Trophoblast cell (in vitro differentiated cells and primary cell): Measurements from ENCODE around the gene XAB2. TPM values are rescaled to one million over a fixed set of nuclear protein-coding genes. Genes with fewer than 3 reads are reported as not detected.

Experiments used
- DNase-seq, 2 donors: peaks; one replicate each; pipeline ENCODE4 v3.0.0-alpha.2; 2016
- H2AFZ ChIP-seq: 2 replicates; pipeline ENCODE4 v1.6.1; 2013; ENCODE audit warnings: low read length, moderate library complexity, mild to moderate bottlenecking; ENCODE audit not compliant: insufficient read depth, poor library complexity
- H2AK5ac ChIP-seq: 2 replicates; pipeline ENCODE4 v1.6.1; 2013; ENCODE audit warnings: mild to moderate bottlenecking, low read length
- H2BK120ac ChIP-seq: 2 replicates; pipeline ENCODE4 v1.6.1; 2013; ENCODE audit warnings: low read length, mild to moderate bottlenecking, moderate library complexity; ENCODE audit not compliant: insufficient read depth, poor library complexity
- H2BK12ac ChIP-seq: 2 replicates; pipeline ENCODE4 v1.6.1; 2013; ENCODE audit warnings: mild to moderate bottlenecking, low read length, moderate library complexity
- H2BK5ac ChIP-seq: 2 replicates; pipeline ENCODE4 v1.6.1; 2013; ENCODE audit warnings: low read length, low read depth, moderate library complexity, mild to moderate bottlenecking; ENCODE audit not compliant: poor library complexity
- H3K14ac ChIP-seq: 2 replicates; pipeline ENCODE4 v1.6.1; 2013; ENCODE audit warnings: mild to moderate bottlenecking, low read length
- H3K18ac ChIP-seq: 2 replicates; pipeline ENCODE4 v1.6.1; 2013; ENCODE audit warnings: mild to moderate bottlenecking, low read length
- H3K23ac ChIP-seq: 2 replicates; pipeline ENCODE4 v1.6.1; 2013; ENCODE audit warnings: low read length
- H3K27ac ChIP-seq: 2 replicates; pipeline ENCODE4 v1.5.1; 2013; ENCODE audit warnings: low read depth, mild to moderate bottlenecking, inconsistent platforms, low read length, moderate library complexity
- H3K27me3 ChIP-seq: 2 replicates; pipeline ENCODE4 v1.6.1; 2013; ENCODE audit warnings: inconsistent platforms, mild to moderate bottlenecking, low read length, moderate library complexity; ENCODE audit not compliant: insufficient read depth
- H3K36me3 ChIP-seq, 2 experiments: 1 replicate in 1 of 2; 2 replicates in 1 of 2; pipeline ENCODE4 v1.6.1; 2013; ENCODE audit warnings: low read length in 2 of 2, mild to moderate bottlenecking in 2 of 2, moderate library complexity in 1 of 2; ENCODE audit not compliant: insufficient read depth in 2 of 2, control insufficient read depth in 1 of 2
- H3K4ac ChIP-seq: 2 replicates; pipeline ENCODE4 v1.6.1; 2013; ENCODE audit warnings: low read depth, mild to moderate bottlenecking, low read length, moderate library complexity
- H3K4me1 ChIP-seq, 2 experiments: 1 replicate in 1 of 2; 2 replicates in 1 of 2; pipeline ENCODE4 v1.6.1; 2013; ENCODE audit warnings: low read length in 2 of 2, mild to moderate bottlenecking in 2 of 2, moderate library complexity in 1 of 2; ENCODE audit not compliant: insufficient read depth in 2 of 2, control insufficient read depth in 1 of 2
- H3K4me2 ChIP-seq: 2 replicates; pipeline ENCODE4 v1.6.1; 2013; ENCODE audit warnings: inconsistent platforms, mild to moderate bottlenecking, low read length, moderate library complexity
- H3K4me3 ChIP-seq: 2 replicates; pipeline ENCODE4 v1.5.1; 2013; ENCODE audit warnings: mild to moderate bottlenecking, low read depth, low read length, inconsistent platforms
- H3K79me1 ChIP-seq: one replicate; pipeline ENCODE4 v1.6.1; 2013; ENCODE audit warnings: low read length
- H3K79me2 ChIP-seq: 2 replicates; pipeline ENCODE4 v1.6.1; 2013; ENCODE audit warnings: low read length, mild to moderate bottlenecking; ENCODE audit not compliant: control insufficient read depth, insufficient read depth, poor library complexity
- H3K9ac ChIP-seq: 2 replicates; pipeline ENCODE4 v1.6.1; 2013; ENCODE audit warnings: mild to moderate bottlenecking, low read length
- H3K9me3 ChIP-seq: 2 replicates; pipeline ENCODE4 v1.6.1; 2013; ENCODE audit warnings: low read depth, mild to moderate bottlenecking, control low read depth, inconsistent platforms, low read length; ENCODE audit not compliant: insufficient read depth
- H4K12ac ChIP-seq: 2 replicates; pipeline ENCODE4 v1.6.1; 2013; ENCODE audit warnings: low read depth, mild to moderate bottlenecking, low read length, moderate library complexity
- H4K8ac ChIP-seq: 2 replicates; pipeline ENCODE4 v1.6.1; 2013; ENCODE audit warnings: low read depth, mild to moderate bottlenecking, low read length, moderate library complexity
- H4K91ac ChIP-seq: one replicate; pipeline ENCODE4 v1.6.1; 2013; ENCODE audit warnings: low read depth, mild to moderate bottlenecking, low read length, moderate library complexity
- WGBS: extraction: QIAGEN DNeasy Blood & Tissue Kit; methylation state at CpG from one replicate; pipeline ENCODE4 v1.1.7; 2013; ENCODE audit warnings: missing lambda C conversion rate; ENCODE audit not compliant: insufficient read length, insufficient coverage; ENCODE audit errors: extremely low coverage; 5-methylcytosine and 5-hydroxymethylcytosine counted together
- polyA plus RNA-seq: library from polyadenylated mRNA; stranded (reverse); fragments of 200-250 nt; gene quantifications from 2 replicates; pipeline ENCODE4 v1.2.3, GENCODE V29; 2013

XAB2 gene
- 27.0 and 27.2 TPM in 2 replicates for polyA plus RNA-seq

GRCh38 chr19:7629347-7630054, at the start of gene XAB2, which contains the start of gene PET100:
Gene XAB2, minus strand, starts transcription at chr19:7629545. Its CDS starts 18 bp downstream, at chr19:7629527.
Gene PET100, plus strand, starts transcription at chr19:7629793. Its CDS starts 41 bp downstream, at chr19:7629834.
- Histone ChIP-seq H2BK12ac (no peak within 1 kb of the TSS), H3K79me1 (peaks cover 2% of the 10 kb centered on the region), H4K12ac (peak within 1 kb of the TSS; percentile 67), H4K91ac (peak within 1 kb of the TSS; percentile 79), H2AFZ (peak within 1 kb of the TSS; percentile 55), H3K9me3 (peaks cover 4% of the 10 kb centered on the region), H3K79me2 (peaks cover 21% of the 10 kb centered on the region), H3K23ac (no peak within 1 kb of the TSS), H3K4me2 (peak within 1 kb of the TSS; percentile 97), H4K8ac (peak within 1 kb of the TSS; percentile 84), H3K14ac (peak within 1 kb of the TSS; percentile 59), H3K27me3 (no peaks in the 10 kb centered on the region), H2BK120ac (peak within 1 kb of the TSS; percentile 39), H3K4ac (peak within 1 kb of the TSS; percentile 93), H3K9ac (peak within 1 kb of the TSS; percentile 95), H3K4me1 (peaks cover 11% of the 10 kb centered on the region in 2 experiments), H3K4me3 (peak within 1 kb of the TSS; percentile 93), H3K18ac (peak within 1 kb of the TSS; percentile 56), H2AK5ac (peak within 1 kb of the TSS; percentile 32), H3K36me3 (peaks cover 35 to 40% of the 10 kb centered on the region in 2 experiments), H3K27ac (no peak within 1 kb of the TSS), H2BK5ac (peak within 1 kb of the TSS; percentile 15)
- WGBS = no CpG with 5 or more reads among the region's 40 CpGs
- peak; percentile 98 to 99 for DNase-seq

- Histone ChIP-seq H2BK12ac (no peak overlapping the region), H3K4me1 (peaks cover 2 to 11% of the 10 kb centered on the region in 2 experiments), H3K79me1 (peaks cover 4% of the 10 kb centered on the region), H4K91ac (no peak overlapping the region), H3K36me3 (peaks cover 8% of the 10 kb centered on the region in 2 experiments), H2BK120ac (no peak overlapping the region), H3K4me3 (no peak overlapping the region), H2BK5ac (no peak overlapping the region), H3K9ac (no peak overlapping the region), H4K12ac (no peak overlapping the region), H3K9me3 (peaks cover 8% of the 10 kb centered on the region), H2AFZ (no peak overlapping the region), H3K18ac (no peak overlapping the region), H3K79me2 (peaks cover 4% of the 10 kb centered on the region), H3K23ac (no peak overlapping the region), H3K4ac (no peak overlapping the region), H3K27me3 (no peaks in the 10 kb centered on the region), H3K27ac (no peak overlapping the region), H4K8ac (no peak overlapping the region), H3K4me2 (no peak overlapping the region), H2AK5ac (no peak overlapping the region), H3K14ac (no peak overlapping the region)
- no peak for DNase-seq
- WGBS = no CpG with 5 or more reads among the region's 12 CpGs
Observed at GRCh38 chr19:7677669-7678311, 48.4 kb upstream of the XAB2 start.

- H3K18ac ChIP-seq = no peak within 1 kb of the TSS
- peaks cover 5% of the 10 kb centered on the region for H3K9me3 ChIP-seq
- H3K4me1 ChIP-seq = peaks cover 2 to 9% of the 10 kb centered on the region in 2 experiments
- H3K27me3 ChIP-seq = no peaks in the 10 kb centered on the region
- no peak within 1 kb of the TSS for H3K4me2 ChIP-seq
- H2BK5ac ChIP-seq = no peak within 1 kb of the TSS
- no peak within 1 kb of the TSS for H3K4ac ChIP-seq
- no CpG with 5 or more reads among the region's 10 CpGs for WGBS
- no peak within 1 kb of the TSS for H4K12ac ChIP-seq
- no peak within 1 kb of the TSS for H4K8ac ChIP-seq
- no peak within 1 kb of the TSS for H4K91ac ChIP-seq
- no peak within 1 kb of the TSS for H3K14ac ChIP-seq
- peaks cover 4% of the 10 kb centered on the region for H3K79me2 ChIP-seq
- H2BK12ac ChIP-seq = no peak within 1 kb of the TSS
- no peak within 1 kb of the TSS for H2BK120ac ChIP-seq
- H3K79me1 ChIP-seq = peaks cover 4% of the 10 kb centered on the region
- no peak within 1 kb of the TSS for H2AK5ac ChIP-seq
- no peak for DNase-seq
- H3K36me3 ChIP-seq = no peaks in the 10 kb centered on the region
- H2AFZ ChIP-seq = no peak within 1 kb of the TSS
- H3K9ac ChIP-seq = no peak within 1 kb of the TSS
- H3K4me3 ChIP-seq = no peak within 1 kb of the TSS
- no peak within 1 kb of the TSS for H3K23ac ChIP-seq
- no peak within 1 kb of the TSS for H3K27ac ChIP-seq
Observed at GRCh38 chr19:7676854-7677253, 47.5 kb upstream of the XAB2 start, which contains the start of gene MCEMP1. Gene MCEMP1, plus strand, starts transcription at chr19:7677090. Its CDS starts 31 bp downstream, at chr19:7677121.

- H2AK5ac ChIP-seq = no peak overlapping the region
- no peak overlapping the region for H2BK5ac ChIP-seq
- H3K9me3 ChIP-seq = peaks cover 6% of the 10 kb centered on the region
- H2BK120ac ChIP-seq = no peak overlapping the region
- H3K9ac ChIP-seq = no peak overlapping the region
- no peak overlapping the region for H4K91ac ChIP-seq
- no peak overlapping the region for H3K18ac ChIP-seq
- no CpG with 5 or more reads among the region's 7 CpGs for WGBS
- H4K8ac ChIP-seq = no peak overlapping the region
- no peak overlapping the region for H2BK12ac ChIP-seq
- no peak overlapping the region for H3K23ac ChIP-seq
- H3K4me3 ChIP-seq = no peak overlapping the region
- no peak overlapping the region for H3K4ac ChIP-seq
- no peak overlapping the region for H3K27ac ChIP-seq
- peaks cover 4% of the 10 kb centered on the region for H3K79me1 ChIP-seq
- H3K36me3 ChIP-seq = no peaks in the 10 kb centered on the region
- peaks cover 4% of the 10 kb centered on the region for H3K79me2 ChIP-seq
- peaks cover 2 to 4% of the 10 kb centered on the region in 2 experiments for H3K4me1 ChIP-seq
- no peak overlapping the region for H4K12ac ChIP-seq
- H2AFZ ChIP-seq = no peak overlapping the region
- H3K14ac ChIP-seq = no peak overlapping the region
- no peak overlapping the region for H3K4me2 ChIP-seq
- peak in 1 of 2 donors; percentile 23 for DNase-seq
- H3K27me3 ChIP-seq = no peaks in the 10 kb centered on the region
Observed at GRCh38 chr19:7676376-7676775, 47.0 kb upstream of the XAB2 start.
